B cell (primary cell): ENCODE results near the gene RCBTB2. TPM values are rescaled to one million over a fixed set of nuclear protein-coding genes. Genes with fewer than 3 reads are reported as not detected.
"Not testable (repeated sequence)": the region's sequence is repeated elsewhere in the genome, so short reads cannot be mapped to it uniquely, and the experiment has no call there.

Source experiments
- ATAC-seq: fragments of 200-7000 bp; cut with Tn5 transposase; one replicate; pipeline ENCODE4 v1.10.0; 2021; ENCODE audit warnings: low read depth, mild to moderate bottlenecking, moderate number of reproducible peaks, moderate library complexity
- CTCF ChIA-PET: fragments of 350-600 bp; sonication (Branson Sonifier 250); formaldehyde crosslinking; loops from one replicate; lab custom pipeline; 2021; ENCODE audit warnings: antibody characterized with exemption, inconsistent platforms; lab: Charles Lee
- POLR2A ChIA-PET: fragments of 350-600 bp; sonication (Branson Sonifier 250); formaldehyde crosslinking; loops from one replicate; lab custom pipeline; 2021; ENCODE audit warnings: antibody characterized with exemption; lab: Charles Lee
- DNase-seq: peaks from one replicate; pipeline ENCODE4 v3.0.0; 2013
- H2AFZ ChIP-seq: 2 replicates; pipeline ENCODE4 v1.6.1; 2012; ENCODE audit warnings: mild to moderate bottlenecking, low read depth, low read length; ENCODE audit not compliant: insufficient read depth, poor library complexity, severe bottlenecking
- H3K27ac ChIP-seq, 2 donors: 1 replicate in 1 of 2; 2 replicates in 1 of 2; pipeline ENCODE4 v1.5.1; 2012 to 2013; ENCODE audit warnings: low read length in 2 of 2, mild to moderate bottlenecking in 2 of 2, moderate library complexity in 1 of 2
- H3K27me3 ChIP-seq, 4 experiments: fragments of 200-600 bp in 1 of 4; sonication (generic) in 1 of 4; replicated peaks in 1 of 4; 1 replicate in 2 of 4; 2 replicates in 2 of 4; pipeline versions ENCODE4 v1.6.1 to v1.7.0; 2013 to 2016; ENCODE audit warnings: low read length in 3 of 4, mild to moderate bottlenecking in 2 of 4, mixed read lengths in 1 of 4, moderate library complexity in 1 of 4; ENCODE audit not compliant: insufficient read depth in 4 of 4, control insufficient read depth in 3 of 4; ENCODE audit errors: control extremely low read depth in 1 of 4
- H3K36me3 ChIP-seq, 2 experiments: replicated peaks in 1 of 2; 1 replicate in 1 of 2; 2 replicates in 1 of 2; pipeline versions ENCODE4 v1.6.1 to v1.7.1; 2013; ENCODE audit warnings: low read length in 1 of 2; ENCODE audit not compliant: insufficient read depth in 2 of 2, control insufficient read depth in 1 of 2; ENCODE audit errors: control extremely low read depth in 1 of 2, extremely low read depth in 1 of 2
- H3K4me1 ChIP-seq, 2 donors: fragments of 200-600 bp in 1 of 2; sonication (generic) in 1 of 2; 1 replicate in 1 of 2; 2 replicates in 1 of 2; pipeline versions ENCODE4 v1.5.1 to v1.6.1; 2013 to 2017; ENCODE audit warnings: low read length in 2 of 2; ENCODE audit not compliant: control insufficient read depth in 2 of 2, insufficient read depth in 2 of 2
- H3K4me2 ChIP-seq: replicated peaks from 2 replicates; pipeline ENCODE3; 2012; ENCODE audit warnings: mild to moderate bottlenecking, low read depth, low read length; ENCODE audit not compliant: poor library complexity, severe bottlenecking
- H3K4me3 ChIP-seq, 5 experiments: fragments of 200-600 bp in 1 of 5; sonication (generic) in 1 of 5; 1 replicate in 3 of 5; 2 replicates in 2 of 5; pipeline versions ENCODE4 v1.5.1 to v1.7.0; 2011 to 2016; ENCODE audit warnings: low read length in 4 of 5, mild to moderate bottlenecking in 4 of 5, low read depth in 2 of 5, control low read depth in 1 of 5, moderate library complexity in 1 of 5; ENCODE audit not compliant: insufficient read depth in 1 of 5; ENCODE audit errors: control extremely low read depth in 1 of 5, extremely low read depth in 1 of 5
- H3K79me2 ChIP-seq: fragments of 200-600 bp; sonication (generic); one replicate; pipeline ENCODE4 v1.6.0; 2016; ENCODE audit warnings: low read length; ENCODE audit not compliant: control insufficient read depth, insufficient read depth
- H3K9ac ChIP-seq: fragments of 200-600 bp; sonication (generic); 2 replicates; pipeline ENCODE4 v1.6.1; 2017; ENCODE audit warnings: mild to moderate bottlenecking, low read length, moderate library complexity
- H3K9me3 ChIP-seq, 3 donors: one replicate each; pipeline versions ENCODE4 v1.6.1 to v1.7.1; 2013; ENCODE audit warnings: low read length in 2 of 3; ENCODE audit not compliant: control insufficient read depth in 2 of 3, insufficient read depth in 1 of 3; ENCODE audit errors: control extremely low read depth in 1 of 3
- H4K20me1 ChIP-seq: 2 replicates; pipeline ENCODE4 v1.6.0; 2012; ENCODE audit warnings: mild to moderate bottlenecking, low read length; ENCODE audit not compliant: insufficient read depth, control insufficient read depth, poor library complexity, severe bottlenecking
- H3K27ac Mint-ChIP-seq: one replicate; pipeline ENCODE4 v1.8.0; 2021; ENCODE audit warnings: mixed read lengths
- H3K27me3 Mint-ChIP-seq: one replicate; pipeline ENCODE4 v1.8.0; 2021; ENCODE audit warnings: mixed read lengths
- H3K4me1 Mint-ChIP-seq: one replicate; pipeline ENCODE4 v1.8.0; 2021; ENCODE audit warnings: mixed read lengths
- H3K4me3 Mint-ChIP-seq: one replicate; pipeline ENCODE4 v1.8.0; 2021; ENCODE audit warnings: mixed read lengths
- H3K9me3 Mint-ChIP-seq: one replicate; pipeline ENCODE4 v1.8.0; 2022; ENCODE audit warnings: mixed read lengths; ENCODE audit not compliant: insufficient read depth
- EZH2 ChIP-seq: IDR thresholded peaks from 2 replicates; pipeline ENCODE4 v1.6.1; 2012; ENCODE audit warnings: borderline replicate concordance, low read depth, mild to moderate bottlenecking, moderate library complexity, low read length; ENCODE audit not compliant: insufficient read depth, poor library complexity, severe bottlenecking
- WGBS: methylation state at CpG from one replicate; pipeline ENCODE4 v1.1.5; 2013; ENCODE audit warnings: missing lambda C conversion rate; ENCODE audit not compliant: insufficient coverage; 5-methylcytosine and 5-hydroxymethylcytosine counted together
- intact Hi-C: fragments of 100-400 bp; cut with micrococcal nuclease; formaldehyde crosslinking; loops from one replicate; pipeline ENCODE4 v1.10.0; 2022
- polyA plus RNA-seq: library from polyadenylated mRNA; depleted of rRNA; stranded (reverse); fragments of >200 nt; gene quantifications from 2 replicates; pipeline ENCODE4 v1.2.3, GENCODE V29; 2012
- total RNA-seq, 2 donors: library from RNA; stranded (reverse); fragments of 120-200 nt in 1 of 2; gene quantifications; 1 replicate in 1 of 2; 2 replicates in 1 of 2; pipeline versions ENCODE4 v1.2.3 to v1.2.4, GENCODE V29; 2013 to 2022
- TF ChIP-seq, protein P1 (sequence below): fragments of 200-600 bp; IDR thresholded peaks from one replicate; pipeline ENCODE4 v1.8.0; 2022; ENCODE audit warnings: antibody characterized with exemption, mild to moderate bottlenecking

The RCBTB2 gene
- total and polyA plus RNA-seq, 2 donors (not counting 1 experiment from before 2014, with no cell fraction given): 1.4 to 2.7 TPM

DNA sequence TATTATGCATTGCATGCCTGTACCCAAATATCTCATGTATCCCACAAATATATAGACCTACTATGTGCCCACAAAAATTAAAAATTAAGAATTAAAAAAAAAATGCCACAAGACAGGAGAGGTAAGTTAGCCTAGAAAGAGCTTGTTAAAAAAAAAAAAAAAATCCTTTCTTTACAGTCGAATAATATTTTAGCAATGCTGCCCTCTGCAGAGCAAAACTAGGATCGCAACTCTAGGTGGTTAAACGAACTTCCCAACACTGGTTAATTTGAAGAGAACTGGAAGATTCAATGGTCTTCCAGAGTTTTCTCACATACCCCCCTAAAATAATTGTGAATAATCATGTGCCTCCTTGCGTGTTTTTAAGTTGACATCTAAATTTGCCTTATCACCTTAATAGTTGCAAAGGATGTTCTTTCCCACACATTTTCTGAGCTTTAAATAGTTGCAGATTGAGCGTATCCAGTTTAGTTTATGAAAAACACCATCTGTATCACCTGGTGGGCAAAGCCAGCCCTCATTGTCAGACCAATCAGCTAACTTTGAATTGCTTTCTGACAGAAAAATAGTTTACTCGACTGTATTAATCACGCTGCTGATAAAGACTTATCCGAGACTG lies 47.4 kb upstream of the RCBTB2 start:
- H3K4me3 ChIP-seq: no peak overlapping the region
- ChIA-PET CTCF (interaction anchor here (0.6 to 6.2 kb wide), 56 partner anchors 8 to 542 kb away, joined by 3 to 140 read pairs (median 4); partner anchors contain the start of genes ITM2B, MED4 and NUDT15), POLR2A (interaction anchor here (1.6 kb wide), 1 partner anchor 347 kb away, joined by 5 read pairs; the partner anchor contains the start of gene ITM2B)
- no peak overlapping the region for H3K4me2 ChIP-seq
- no peak overlapping the region for H2AFZ ChIP-seq
- H3K27ac Mint-ChIP-seq: peak overlapping the region; percentile 41
- H3K9me3 Mint-ChIP-seq: no peaks in the 10 kb centered on the region
- peaks cover 0 to 84% (median 71%) of the 10 kb centered on the region in 4 experiments for H3K27me3 ChIP-seq
- H3K27me3 Mint-ChIP-seq: peaks cover 72% of the 10 kb centered on the region
- peak; percentile 47 for ATAC-seq
- peaks cover 15% of the 10 kb centered on the region for H4K20me1 ChIP-seq
- peaks cover 0 to 4% (median 0%) of the 10 kb centered on the region in 3 donors for H3K9me3 ChIP-seq
- peak; percentile 78 for DNase-seq
- WGBS: 92% methylated on average over 3 of the region's 8 CpGs
- TF ChIP-seq, protein P1, sequence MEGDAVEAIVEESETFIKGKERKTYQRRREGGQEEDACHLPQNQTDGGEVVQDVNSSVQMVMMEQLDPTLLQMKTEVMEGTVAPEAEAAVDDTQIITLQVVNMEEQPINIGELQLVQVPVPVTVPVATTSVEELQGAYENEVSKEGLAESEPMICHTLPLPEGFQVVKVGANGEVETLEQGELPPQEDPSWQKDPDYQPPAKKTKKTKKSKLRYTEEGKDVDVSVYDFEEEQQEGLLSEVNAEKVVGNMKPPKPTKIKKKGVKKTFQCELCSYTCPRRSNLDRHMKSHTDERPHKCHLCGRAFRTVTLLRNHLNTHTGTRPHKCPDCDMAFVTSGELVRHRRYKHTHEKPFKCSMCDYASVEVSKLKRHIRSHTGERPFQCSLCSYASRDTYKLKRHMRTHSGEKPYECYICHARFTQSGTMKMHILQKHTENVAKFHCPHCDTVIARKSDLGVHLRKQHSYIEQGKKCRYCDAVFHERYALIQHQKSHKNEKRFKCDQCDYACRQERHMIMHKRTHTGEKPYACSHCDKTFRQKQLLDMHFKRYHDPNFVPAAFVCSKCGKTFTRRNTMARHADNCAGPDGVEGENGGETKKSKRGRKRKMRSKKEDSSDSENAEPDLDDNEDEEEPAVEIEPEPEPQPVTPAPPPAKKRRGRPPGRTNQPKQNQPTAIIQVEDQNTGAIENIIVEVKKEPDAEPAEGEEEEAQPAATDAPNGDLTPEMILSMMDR: peak; percentile 85
- TF ChIP-seq EZH2: no peak
- intact Hi-C loops: loop anchor here (1.0 to 2.0 kb wide), 5 partner anchors 179 to 542 kb away; no protein-coding TSS in a partner anchor
- H3K9ac ChIP-seq: no peak overlapping the region
- H3K36me3 ChIP-seq: no peaks in the 10 kb centered on the region
- no peak overlapping the region for H3K27ac ChIP-seq
- H3K79me2 ChIP-seq: no peaks in the 10 kb centered on the region
- no peak overlapping the region for H3K4me3 Mint-ChIP-seq
- H3K4me1 ChIP-seq: peaks cover 18 to 19% of the 10 kb centered on the region in 2 donors
- peaks cover 17% of the 10 kb centered on the region for H3K4me1 Mint-ChIP-seq

DNA sequence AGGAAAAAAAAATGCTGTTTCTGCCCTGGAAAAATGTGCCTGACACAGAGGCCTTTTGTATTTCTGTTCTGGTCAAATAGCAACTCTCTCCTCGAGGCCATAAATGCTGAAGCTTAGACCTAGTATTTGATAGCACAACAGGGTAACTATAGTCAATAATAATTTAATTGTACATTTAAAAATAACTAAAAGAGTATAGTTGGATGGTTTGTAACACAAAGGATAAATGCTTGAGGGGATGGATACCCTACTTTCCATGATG lies 47.0 kb upstream of the RCBTB2 start:
- H2AFZ ChIP-seq, DNase-seq, H3K79me2 ChIP-seq, H3K4me3 ChIP-seq, H3K9me3 Mint-ChIP-seq, H3K4me3 Mint-ChIP-seq, H3K36me3 ChIP-seq, H3K27ac ChIP-seq, H3K9ac ChIP-seq, ATAC-seq, H3K9me3 ChIP-seq, H3K27ac Mint-ChIP-seq: not testable (repeated sequence)
- Histone ChIP-seq H3K4me1 (peaks cover 17 to 20% of the 10 kb centered on the region in 2 donors), H3K27me3 (peaks cover 0 to 83% (median 69%) of the 10 kb centered on the region in 4 experiments), H4K20me1 (peaks cover 15% of the 10 kb centered on the region), H3K4me2 (peak overlapping the region; percentile 58)
- ChIA-PET CTCF (interaction anchor here (0.6 to 6.2 kb wide), 56 partner anchors 9 to 542 kb away, joined by 3 to 140 read pairs (median 4); partner anchors contain the start of genes ITM2B, MED4, NUDT15 and RCBTB2), POLR2A (interaction anchor here (1.1 to 1.6 kb wide), 2 partner anchors 47 to 347 kb away, joined by 5 read pairs; partner anchors contain the start of genes ITM2B and RCBTB2)
- H3K27me3 Mint-ChIP-seq: peaks cover 73% of the 10 kb centered on the region
- WGBS: no CpG with 5 or more reads among the region's 1 CpG
- H3K4me1 Mint-ChIP-seq: peaks cover 20% of the 10 kb centered on the region
- intact Hi-C loops: loop anchor here (1.0 to 5.0 kb wide), 9 partner anchors 48 to 542 kb away; partner anchors contain the start of gene ITM2B
